ENCODE measurements around the gene TENT4B.

Gene TENT4B

DNA sequence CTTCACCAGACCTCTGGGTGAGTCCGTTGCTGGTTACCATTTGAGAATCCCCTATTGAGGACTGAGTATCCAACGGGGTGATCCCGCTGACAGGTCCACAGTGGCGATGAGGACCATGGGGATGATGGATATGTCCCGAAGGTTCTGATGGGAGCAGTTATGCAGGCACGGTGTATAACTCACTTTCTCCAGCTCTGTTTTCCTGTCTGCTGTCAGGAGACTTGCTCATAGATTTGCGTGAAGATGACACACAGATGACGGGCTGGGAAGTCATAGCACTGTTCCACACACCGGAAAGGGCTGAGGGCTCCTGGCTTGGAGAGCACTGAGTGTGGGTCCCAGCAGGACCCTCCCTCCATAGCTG lies 91.0 kb downstream of the TENT4B start:
- Histone ChIP-seq H3K9ac (ENCODE audit: low read depth, low read length) (peak overlapping the region; percentile 80), H3K9me3 (replicated peaks; ENCODE audit: low read length) (no peaks in the 10 kb centered on the region), H3K27me3 (ENCODE audit: control insufficient read depth, insufficient read depth, low read length) (no peaks in the 10 kb centered on the region), H3K4me1 (ENCODE audit: control insufficient read depth, insufficient read depth, low read length) (peaks cover 40% of the 10 kb centered on the region), H3K4me3 (ENCODE audit: low read length) (no peak overlapping the region), H3K36me3 (ENCODE audit: insufficient read depth, low read length) (no peaks in the 10 kb centered on the region), H3K4me2 (ENCODE audit: low read length) (peak overlapping the region; percentile 91)

DNA sequence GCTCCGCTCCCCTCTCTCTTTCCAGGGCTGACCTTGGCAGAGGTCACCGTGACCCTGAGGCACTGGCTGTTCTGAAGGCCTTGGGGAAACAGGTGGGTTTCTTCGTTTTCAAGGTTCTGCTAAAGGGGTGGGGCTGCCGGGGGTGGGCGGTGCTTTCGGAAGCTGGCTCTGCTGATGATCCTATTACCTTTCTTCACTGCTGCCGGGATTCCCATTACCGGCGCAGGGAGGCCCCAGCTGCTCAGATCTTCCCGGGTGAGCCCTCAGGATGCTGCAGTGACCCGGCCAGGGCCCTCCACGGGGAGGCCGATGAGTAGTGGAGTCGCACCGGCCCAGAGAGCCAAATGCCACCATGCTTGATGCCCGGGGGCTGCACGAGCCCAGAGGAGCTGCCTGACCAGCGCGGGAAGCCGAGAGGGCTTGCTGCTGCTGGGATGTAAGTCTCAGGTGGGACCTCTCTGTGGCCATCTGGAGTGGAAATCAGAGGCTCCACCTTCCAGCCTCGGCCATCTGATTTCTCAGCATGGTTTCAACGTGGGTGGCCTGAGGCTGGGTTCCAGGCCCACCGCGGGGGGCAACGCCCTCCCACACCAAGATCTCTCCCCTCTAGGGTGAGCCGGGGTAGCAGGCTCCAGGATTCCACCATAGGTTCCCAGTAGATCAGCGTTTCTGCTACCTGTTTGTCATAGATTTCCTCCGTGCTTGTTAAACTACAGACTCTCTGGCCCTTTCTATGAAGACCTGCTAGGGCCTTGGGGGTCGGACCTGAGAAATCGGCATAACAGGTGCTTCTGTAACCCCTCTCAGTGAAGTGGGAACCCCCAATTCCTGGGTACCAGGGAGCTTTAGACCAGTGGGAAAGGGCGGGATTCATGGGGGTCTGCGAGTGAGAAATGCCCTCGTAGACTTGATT lies 91.7 kb downstream of the TENT4B start:
- H3K4me3 ChIP-seq (ENCODE audit: low read length), result peak overlapping the region; percentile 73
- no peaks in the 10 kb centered on the region for H3K9me3 ChIP-seq (replicated peaks; ENCODE audit: low read length)
- H3K36me3 ChIP-seq (ENCODE audit: insufficient read depth, low read length), result no peaks in the 10 kb centered on the region
- H3K27me3 ChIP-seq (ENCODE audit: control insufficient read depth, insufficient read depth, low read length), result no peaks in the 10 kb centered on the region
- peaks cover 44% of the 10 kb centered on the region for H3K4me1 ChIP-seq (ENCODE audit: control insufficient read depth, insufficient read depth, low read length)
- H3K4me2 ChIP-seq (ENCODE audit: low read length), result peak overlapping the region; percentile 91
- peak overlapping the region; percentile 80 for H3K9ac ChIP-seq (ENCODE audit: low read depth, low read length)

DNA sequence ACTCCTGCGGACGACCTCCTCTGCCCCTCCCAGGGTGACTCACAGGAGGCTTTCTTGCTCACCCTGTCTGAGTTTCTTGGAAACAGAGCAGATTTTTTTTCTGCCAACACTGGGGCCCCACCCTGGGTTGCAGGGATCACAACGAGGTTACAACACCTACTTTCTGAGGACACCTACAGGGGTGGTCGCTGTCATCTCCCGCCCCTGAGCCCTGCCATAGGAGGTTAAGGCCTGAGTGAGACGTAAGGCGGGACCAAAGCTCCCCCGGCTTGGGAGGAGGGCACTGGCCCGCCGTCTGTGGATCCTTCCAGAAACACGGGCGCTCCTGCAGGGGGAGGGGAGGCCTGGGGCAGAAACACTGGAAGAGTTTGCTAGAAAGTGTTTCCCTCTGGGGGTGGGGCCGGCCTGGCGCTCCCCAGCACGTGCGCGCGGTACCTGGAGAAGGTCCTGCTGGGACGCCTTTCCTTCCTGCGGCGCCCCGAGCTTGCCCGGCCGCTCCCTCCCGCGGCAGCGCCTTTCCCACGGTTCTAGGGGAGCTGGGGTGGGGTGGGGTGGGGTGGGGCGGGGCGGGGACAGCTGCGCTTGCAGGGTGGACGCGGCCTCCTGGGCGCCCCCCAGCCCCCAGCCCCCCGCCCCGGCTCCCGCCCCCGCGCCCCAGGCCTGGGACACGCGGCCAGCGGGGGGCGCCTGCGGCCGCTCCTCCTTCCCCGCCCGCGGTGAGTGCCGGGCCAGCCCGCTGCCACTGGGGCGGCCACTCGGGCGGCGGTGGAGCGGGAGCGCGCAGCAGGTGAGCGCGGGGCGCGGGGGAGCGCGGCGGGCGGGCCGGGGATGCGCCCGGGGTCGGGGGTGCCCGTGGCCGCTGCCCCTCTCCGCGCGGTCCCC lies 92.6 kb downstream of the TENT4B start:
- Histone ChIP-seq H3K4me1 (ENCODE audit: control insufficient read depth, insufficient read depth, low read length) (peaks cover 51% of the 10 kb centered on the region), H3K36me3 (ENCODE audit: insufficient read depth, low read length) (no peaks in the 10 kb centered on the region)

DNA sequence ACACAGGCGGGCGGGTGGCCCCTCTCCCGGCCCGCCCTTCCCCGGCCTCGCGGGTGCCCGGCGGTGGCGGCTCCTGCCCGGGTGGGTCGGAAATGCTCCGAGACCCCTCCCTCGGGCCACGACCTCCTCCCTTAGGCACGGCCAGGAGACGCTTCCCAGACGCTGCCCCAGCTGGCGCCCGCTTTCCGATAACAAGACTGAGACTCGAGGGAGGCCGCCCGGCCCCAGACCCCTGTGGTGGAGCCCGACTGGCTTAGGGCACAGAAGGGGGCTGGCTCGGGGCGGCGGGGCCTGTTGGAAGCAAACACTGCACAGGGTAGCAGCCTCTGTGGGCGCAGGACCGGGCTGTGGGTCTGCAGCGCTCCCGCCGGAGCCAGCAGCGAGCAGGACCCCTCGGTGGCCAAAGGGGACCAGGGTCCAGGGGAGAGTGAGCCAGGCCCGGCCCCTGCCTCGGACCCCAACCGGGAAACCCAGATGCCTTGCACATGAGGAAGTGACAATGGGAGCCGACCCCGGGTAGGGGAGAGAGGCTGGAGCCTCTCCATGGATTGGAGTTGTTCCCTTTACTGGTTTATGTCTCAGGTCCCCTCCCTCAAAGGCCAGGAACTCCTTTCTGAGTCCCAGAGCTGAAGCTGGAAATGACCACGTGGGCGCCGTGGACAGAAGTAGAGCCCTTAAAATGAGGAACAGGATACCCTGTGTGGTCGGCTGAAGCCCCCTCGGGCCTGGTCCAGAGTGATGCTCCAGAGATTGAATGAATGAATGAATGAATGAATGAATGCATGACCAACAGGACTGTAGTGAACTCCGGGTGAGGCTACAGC lies 93.4 kb downstream of the TENT4B start:
- Histone ChIP-seq H3K4me1 (ENCODE audit: control insufficient read depth, insufficient read depth, low read length) (peaks cover 56% of the 10 kb centered on the region), H3K36me3 (ENCODE audit: insufficient read depth, low read length) (no peaks in the 10 kb centered on the region), H3K4me2 (ENCODE audit: low read length) (peak overlapping the region; percentile 84), H3K27me3 (ENCODE audit: control insufficient read depth, insufficient read depth, low read length) (no peaks in the 10 kb centered on the region), H3K9me3 (replicated peaks; ENCODE audit: low read length) (no peaks in the 10 kb centered on the region), H3K4me3 (ENCODE audit: low read length) (peak overlapping the region; percentile 88), H3K9ac (ENCODE audit: low read depth, low read length) (peak overlapping the region; percentile 94)

More for the DNA sequence above, 92.6 kb downstream of the TENT4B start:
- Histone ChIP-seq H3K27me3 (ENCODE audit: control insufficient read depth, insufficient read depth, low read length) (no peaks in the 10 kb centered on the region), H3K9me3 (replicated peaks; ENCODE audit: low read length) (no peaks in the 10 kb centered on the region), H3K4me2 (ENCODE audit: low read length) (peak overlapping the region; percentile 91), H3K9ac (ENCODE audit: low read depth, low read length) (peak overlapping the region; percentile 94), H3K4me3 (ENCODE audit: low read length) (peak overlapping the region; percentile 88)

DNA sequence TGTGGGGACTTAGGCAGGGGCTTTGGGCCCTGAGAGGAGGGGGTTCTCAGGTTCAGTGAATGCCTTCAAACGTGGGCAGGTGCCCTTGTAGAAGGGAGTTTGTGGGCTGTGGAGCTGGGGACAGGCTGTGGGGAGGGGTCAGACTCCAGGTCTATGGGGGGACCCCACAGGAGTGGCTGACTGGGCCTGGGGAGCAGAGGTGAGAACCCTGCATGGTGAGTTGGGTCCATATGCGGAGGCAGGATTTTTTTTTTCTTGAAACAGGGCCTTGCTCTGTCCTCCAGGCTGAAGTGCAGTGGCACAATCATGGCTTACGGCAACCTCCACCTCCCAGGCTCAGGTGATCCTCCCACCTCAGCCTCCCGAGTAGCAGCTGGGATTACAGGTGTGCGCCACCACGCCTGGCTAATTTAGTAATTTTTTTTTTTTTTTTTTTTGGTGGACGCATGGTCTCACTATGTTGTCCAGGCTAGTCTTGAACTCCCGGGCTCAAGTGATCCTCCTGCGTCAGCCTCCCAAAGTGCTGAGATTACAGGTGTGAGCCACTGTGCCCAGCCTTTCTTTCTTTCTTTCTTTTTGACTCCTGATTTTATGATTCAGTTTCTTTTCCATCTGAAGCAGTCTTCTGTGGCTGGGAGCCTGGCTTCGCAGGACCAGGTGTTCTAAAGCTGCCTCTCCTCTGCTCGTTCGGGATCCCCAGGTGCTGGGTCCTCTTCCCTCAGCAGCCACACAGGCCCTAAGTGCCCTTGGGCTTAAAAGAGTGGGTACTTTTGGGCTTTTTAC lies 94.2 kb downstream of the TENT4B start:
- Histone ChIP-seq H3K36me3 (ENCODE audit: insufficient read depth, low read length) (no peaks in the 10 kb centered on the region), H3K4me2 (ENCODE audit: low read length) (peak overlapping the region; percentile 84), H3K4me3 (ENCODE audit: low read length) (peak overlapping the region; percentile 88), H3K4me1 (ENCODE audit: control insufficient read depth, insufficient read depth, low read length) (peaks cover 64% of the 10 kb centered on the region), H3K9ac (ENCODE audit: low read depth, low read length) (peak overlapping the region; percentile 94), H3K27me3 (ENCODE audit: control insufficient read depth, insufficient read depth, low read length) (no peaks in the 10 kb centered on the region), H3K9me3 (replicated peaks; ENCODE audit: low read length) (no peaks in the 10 kb centered on the region)

DNA sequence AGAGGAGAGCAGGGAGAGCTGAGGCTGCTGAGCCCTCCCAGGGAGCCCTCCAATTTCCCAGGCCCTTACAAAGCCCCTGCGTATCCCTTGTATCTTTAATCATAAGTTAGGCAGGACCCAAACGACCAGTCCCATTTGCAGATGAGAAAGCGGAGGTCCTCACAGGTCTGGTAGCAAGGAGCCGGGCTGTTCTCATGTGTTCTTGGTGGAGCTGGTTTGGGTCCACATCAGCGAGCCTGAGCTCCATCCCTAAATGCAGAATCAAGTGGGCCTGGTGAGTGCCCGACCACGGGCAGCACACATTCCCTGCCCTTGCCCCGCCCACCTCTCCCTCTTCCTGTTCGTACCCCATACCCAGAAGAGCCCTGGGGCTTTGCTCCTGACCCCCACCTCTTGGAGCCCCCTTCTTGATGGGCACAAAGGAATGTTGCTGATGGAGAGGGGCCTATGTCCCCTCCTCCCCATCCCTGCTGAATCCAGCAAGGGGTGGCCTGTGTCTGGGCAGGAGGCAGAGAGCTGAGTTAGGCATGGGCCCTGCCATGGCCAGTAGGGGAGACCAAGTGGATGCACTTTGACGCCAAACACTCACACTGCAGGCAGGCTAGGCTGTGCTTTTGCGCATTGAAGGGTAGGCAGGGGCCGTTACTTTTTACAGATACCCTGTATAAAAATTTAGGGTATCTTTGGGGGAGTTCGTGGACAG lies 95.0 kb downstream of the TENT4B start:
- Histone ChIP-seq H3K27me3 (ENCODE audit: control insufficient read depth, insufficient read depth, low read length) (no peaks in the 10 kb centered on the region), H3K9me3 (replicated peaks; ENCODE audit: low read length) (no peaks in the 10 kb centered on the region), H3K36me3 (ENCODE audit: insufficient read depth, low read length) (no peaks in the 10 kb centered on the region), H3K9ac (ENCODE audit: low read depth, low read length) (peak overlapping the region; percentile 30), H3K4me3 (ENCODE audit: low read length) (peak overlapping the region; percentile 45), H3K4me2 (ENCODE audit: low read length) (peak overlapping the region; percentile 84), H3K4me1 (ENCODE audit: control insufficient read depth, insufficient read depth, low read length) (peaks cover 72% of the 10 kb centered on the region)

DNA sequence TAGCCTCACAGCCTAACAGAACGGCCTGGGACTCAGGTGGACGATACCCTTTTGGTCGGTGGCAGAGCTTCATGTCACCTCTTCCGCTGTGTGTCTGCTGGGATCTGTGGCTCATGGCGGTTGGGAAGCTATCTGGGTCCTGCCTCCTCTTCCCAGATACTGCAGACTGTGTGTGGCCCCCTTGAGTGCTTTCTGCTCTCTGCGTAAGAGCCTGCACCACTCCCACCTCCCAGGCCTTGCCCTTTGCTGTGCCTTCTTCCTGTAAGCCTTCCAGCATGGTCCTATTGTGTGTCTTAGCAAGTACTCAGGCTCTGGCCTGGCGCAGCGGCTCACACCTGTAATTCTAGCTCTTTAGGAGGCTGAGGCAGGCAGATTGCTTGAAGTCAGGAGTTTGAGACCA lies 95.7 kb downstream of the TENT4B start:
- H3K4me1 ChIP-seq (ENCODE audit: control insufficient read depth, insufficient read depth, low read length), result peaks cover 79% of the 10 kb centered on the region
- H3K4me2 ChIP-seq (ENCODE audit: low read length), result peak overlapping the region; percentile 84
- no peak overlapping the region for H3K4me3 ChIP-seq (ENCODE audit: low read length)
- H3K36me3 ChIP-seq (ENCODE audit: insufficient read depth, low read length), result no peaks in the 10 kb centered on the region
- H3K9me3 ChIP-seq (replicated peaks; ENCODE audit: low read length), result no peaks in the 10 kb centered on the region
- no peaks in the 10 kb centered on the region for H3K27me3 ChIP-seq (ENCODE audit: control insufficient read depth, insufficient read depth, low read length)
- H3K9ac ChIP-seq (ENCODE audit: low read depth, low read length), result peak overlapping the region; percentile 24

DNA sequence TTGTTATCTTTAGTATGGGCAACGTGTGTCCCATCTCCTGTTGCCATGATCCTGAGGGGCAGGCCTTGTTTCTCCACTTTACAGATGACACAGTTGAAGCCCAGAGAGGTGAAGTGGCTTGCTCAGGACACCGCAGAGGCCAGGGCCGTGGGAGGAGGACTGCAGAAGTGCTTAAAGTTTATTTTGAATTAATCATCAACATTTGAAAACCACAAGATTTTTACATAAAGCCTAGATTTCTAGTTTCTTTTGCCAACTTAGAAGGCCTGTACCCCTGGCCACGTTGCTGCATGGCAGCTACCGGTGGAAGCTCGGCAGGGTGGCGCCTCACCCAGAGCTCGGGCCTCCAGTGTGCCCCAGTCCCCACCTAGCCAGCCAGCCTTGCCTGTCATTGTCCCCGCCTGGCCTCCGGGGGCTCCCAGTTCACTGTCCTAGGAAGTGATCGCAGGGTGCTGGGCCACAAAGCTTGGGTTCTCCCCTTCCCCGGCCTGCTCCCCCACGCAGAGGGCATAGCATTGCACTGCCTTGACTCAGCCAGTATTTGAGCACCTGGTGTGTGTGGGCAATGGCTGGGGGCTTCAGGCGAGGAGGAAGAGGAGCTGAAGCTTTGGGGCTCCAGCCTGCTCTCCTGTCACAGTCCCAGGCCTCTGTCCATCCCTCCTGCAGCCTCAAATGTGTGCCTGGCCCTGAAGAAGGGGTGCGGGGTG lies 98.4 kb downstream of the TENT4B start:
- Histone ChIP-seq H3K4me3 (ENCODE audit: low read length) (peak overlapping the region; percentile 39), H3K4me2 (ENCODE audit: low read length) (peak overlapping the region; percentile 79), H3K9ac (ENCODE audit: low read depth, low read length) (peak overlapping the region; percentile 81), H3K27me3 (ENCODE audit: control insufficient read depth, insufficient read depth, low read length) (no peaks in the 10 kb centered on the region), H3K9me3 (replicated peaks; ENCODE audit: low read length) (no peaks in the 10 kb centered on the region), H3K4me1 (ENCODE audit: control insufficient read depth, insufficient read depth, low read length) (peaks cover 67% of the 10 kb centered on the region), H3K36me3 (ENCODE audit: insufficient read depth, low read length) (no peaks in the 10 kb centered on the region)

DNA sequence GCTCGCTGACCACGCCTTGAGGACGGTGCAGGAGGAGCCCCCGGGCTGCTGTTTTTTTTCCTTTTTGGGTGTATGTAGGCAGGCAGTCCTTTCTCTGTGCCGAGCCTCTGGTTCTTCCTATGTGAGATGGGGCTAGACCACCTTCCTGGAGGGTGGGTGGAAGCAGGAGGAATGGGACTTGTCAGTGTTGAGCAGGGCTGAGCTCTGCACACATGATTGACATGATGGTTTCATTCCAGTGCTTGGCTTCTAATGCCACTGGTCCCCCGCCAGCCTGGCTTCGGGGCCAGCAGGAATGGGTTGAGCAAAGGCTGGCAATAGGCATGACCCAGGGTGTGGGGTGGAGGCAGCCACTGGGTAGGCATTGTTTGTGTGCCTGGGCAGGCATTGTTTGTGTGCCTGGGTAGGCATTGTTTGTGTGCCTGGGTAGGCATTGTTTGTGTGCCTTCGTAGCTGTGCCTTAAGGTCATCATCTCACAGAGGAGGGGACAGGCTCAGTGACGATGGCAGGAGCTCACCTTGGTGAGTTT lies 99.0 kb downstream of the TENT4B start:
- peaks cover 61% of the 10 kb centered on the region for H3K4me1 ChIP-seq (ENCODE audit: control insufficient read depth, insufficient read depth, low read length)
- H3K4me2 ChIP-seq (ENCODE audit: low read length), result peak overlapping the region; percentile 79
- H3K9me3 ChIP-seq (replicated peaks; ENCODE audit: low read length), result no peaks in the 10 kb centered on the region
- H3K9ac ChIP-seq (ENCODE audit: low read depth, low read length), result peak overlapping the region; percentile 81
- H3K27me3 ChIP-seq (ENCODE audit: control insufficient read depth, insufficient read depth, low read length), result no peaks in the 10 kb centered on the region
- peak overlapping the region; percentile 39 for H3K4me3 ChIP-seq (ENCODE audit: low read length)
- H3K36me3 ChIP-seq (ENCODE audit: insufficient read depth, low read length), result no peaks in the 10 kb centered on the region
